K562 treated with DMSO at 1 percent for 48 hours (cell line): Measurements from ENCODE around the gene SUPT16H. TPM values are rescaled to one million over a fixed set of nuclear protein-coding genes. Genes with fewer than 3 reads are reported as not detected.

ENCODE experiments used
- total RNA-seq: library from RNA; unstranded; fragments of 300-600 nt; gene quantifications from 2 replicates; pipeline ENCODE4 v1.2.3, GENCODE V29; 2022; ENCODE audit warnings: low replicate concordance; ENCODE audit errors: extremely low read depth

The SUPT16H gene
- not detected in 2 replicates for total RNA-seq

DNA sequence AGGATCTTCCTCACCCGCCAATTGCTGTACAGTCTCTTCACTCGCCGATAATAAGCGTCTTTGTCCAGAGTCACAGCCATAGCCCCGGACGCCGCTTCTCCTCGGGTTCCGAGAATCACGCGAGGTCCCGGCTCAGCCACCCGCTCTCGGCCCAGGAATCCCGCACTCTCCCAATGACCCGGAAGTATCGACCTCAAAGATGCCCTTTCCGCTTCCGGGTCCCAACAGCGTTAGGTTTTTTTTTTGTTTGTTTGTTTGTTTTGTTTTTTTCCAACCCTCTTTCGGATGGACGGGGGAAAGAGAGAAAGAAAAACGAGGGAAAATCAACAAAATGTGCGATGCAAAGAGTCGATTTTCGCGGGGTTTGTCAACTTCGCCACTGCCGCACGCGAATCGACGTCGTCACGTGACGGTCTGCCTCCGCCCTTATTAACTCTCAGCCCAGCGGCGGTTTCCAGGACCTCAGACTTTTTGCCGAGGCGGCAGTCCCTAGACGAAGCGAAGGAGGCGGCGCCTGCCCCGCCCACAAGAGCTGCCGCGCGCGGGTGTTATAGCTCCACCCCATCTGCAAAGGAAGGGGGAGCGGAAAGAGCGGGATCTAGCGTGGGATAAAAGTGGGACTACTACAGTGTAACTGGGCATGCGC, at the start of gene SUPT16H:
Gene SUPT16H (minus strand): TSS at position 172 of the 646 bp plus-strand sequence. CDS start 92 bp downstream, at position 80.

Other genes with a start within 250 kb of the SUPT16H start
- gene OR5AU1, start 228.0 kb downstream of the SUPT16H start, total RNA-seq = not detected in 2 replicates
- gene HNRNPC, start 114.6 kb downstream of the SUPT16H start, total RNA-seq = 1,103 TPM in 1 of 2 replicates, not detected in the other
- not detected in 2 replicates for gene RPGRIP1, start 103.9 kb downstream of the SUPT16H start, total RNA-seq
- not detected in 2 replicates for gene CHD8, start 72.1 kb upstream of the SUPT16H start, total RNA-seq
- not detected in 2 replicates for gene RAB2B, start 92.9 kb upstream of the SUPT16H start, total RNA-seq
- gene TOX4, start 93.2 kb upstream of the SUPT16H start, total RNA-seq = not detected in 2 replicates
- not detected in 2 replicates for gene METTL3, start 127.3 kb upstream of the SUPT16H start, total RNA-seq
- gene SALL2, start 142.3 kb upstream of the SUPT16H start, total RNA-seq = not detected in 2 replicates
- gene OR10G3, start 196.1 kb upstream of the SUPT16H start, total RNA-seq = not detected in 2 replicates